Skeletal muscle tissue (tissue), 4 donors: Measurements from ENCODE around the gene CISD3. TPM values are rescaled to one million over a fixed set of nuclear protein-coding genes. Genes with fewer than 3 reads are reported as not detected.
A peak's percentile ranks its signal among the peaks of the same experiment; 100 is the strongest.
"Not testable (repeated sequence)": the region's sequence is repeated elsewhere in the genome, so short reads cannot be mapped to it uniquely, and the experiment has no call there.

ENCODE experiments used
- H3K27ac ChIP-seq: one replicate; pipeline ENCODE4 v1.7.0; 2013; ENCODE audit warnings: mild to moderate bottlenecking, low read depth, low read length, inconsistent platforms
- H3K27me3 ChIP-seq, 3 donors: one replicate each; pipeline ENCODE4 v1.7.0; 2013; ENCODE audit warnings: low read length in 3 of 3; ENCODE audit not compliant: control insufficient read depth in 3 of 3, insufficient read depth in 3 of 3
- H3K36me3 ChIP-seq, 3 donors: one replicate each; pipeline ENCODE4 v1.7.0; 2013; ENCODE audit warnings: low read length in 3 of 3; ENCODE audit not compliant: control insufficient read depth in 3 of 3, insufficient read depth in 3 of 3
- H3K4me1 ChIP-seq, 3 donors: one replicate each; pipeline ENCODE4 v1.7.0; 2013; ENCODE audit warnings: low read length in 3 of 3, mild to moderate bottlenecking in 3 of 3; ENCODE audit not compliant: control insufficient read depth in 3 of 3, insufficient read depth in 3 of 3
- H3K4me3 ChIP-seq, 3 donors: one replicate each; pipeline ENCODE4 v1.7.0; 2013; ENCODE audit warnings: low read length in 3 of 3
- H3K9ac ChIP-seq, 3 donors: one replicate each; pipeline ENCODE4 v1.7.0; 2013; ENCODE audit warnings: low read length in 3 of 3, mild to moderate bottlenecking in 3 of 3, moderate library complexity in 2 of 3, low read depth in 1 of 3
- H3K9me3 ChIP-seq, 3 donors: one replicate each; pipeline ENCODE4 v1.7.0; 2013; ENCODE audit warnings: low read length in 3 of 3; ENCODE audit not compliant: control insufficient read depth in 3 of 3
- total RNA-seq: library from RNA; depleted of rRNA; stranded (reverse); fragments of >200 nt; gene quantifications from one replicate; pipeline ENCODE4 v1.2.3, GENCODE V29; 2014
- donor health status: Osteomylitis.

Gene CISD3
- total RNA-seq, 1 donor from 2014 or later: 3.1 TPM

DNA sequence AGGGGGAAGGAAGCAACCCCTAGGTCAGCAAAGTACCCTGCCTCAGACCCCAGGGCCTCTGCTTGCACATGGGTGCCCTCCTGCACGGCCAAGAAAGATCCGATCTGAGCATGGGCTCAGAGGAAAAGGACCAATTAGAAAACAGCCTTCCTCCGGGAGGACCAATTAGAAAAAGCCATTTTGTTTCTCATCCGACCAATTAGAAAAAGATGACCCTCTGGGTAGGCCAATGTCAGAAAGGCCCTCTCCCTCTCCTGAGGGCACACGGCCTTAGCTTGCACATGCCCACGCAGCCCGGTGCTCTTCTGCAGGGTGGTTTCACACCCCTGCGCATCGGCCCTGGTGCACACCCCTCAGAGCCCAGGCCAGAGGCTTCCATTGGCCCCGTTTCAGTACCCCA is 5.1 kb upstream of the CISD3 start:
- peaks cover 0 to 16% (median 0%) of the 10 kb centered on the region in 3 donors for H3K4me1 ChIP-seq
- no peaks in the 10 kb centered on the region for H3K9me3 ChIP-seq
- no peak overlapping the region for H3K9ac ChIP-seq
- H3K4me3 ChIP-seq: no peak overlapping the region
- no peak overlapping the region for H3K27ac ChIP-seq
- no peaks in the 10 kb centered on the region for H3K27me3 ChIP-seq
- H3K36me3 ChIP-seq: peaks cover 29 to 33% (median 32%) of the 10 kb centered on the region in 3 donors

DNA sequence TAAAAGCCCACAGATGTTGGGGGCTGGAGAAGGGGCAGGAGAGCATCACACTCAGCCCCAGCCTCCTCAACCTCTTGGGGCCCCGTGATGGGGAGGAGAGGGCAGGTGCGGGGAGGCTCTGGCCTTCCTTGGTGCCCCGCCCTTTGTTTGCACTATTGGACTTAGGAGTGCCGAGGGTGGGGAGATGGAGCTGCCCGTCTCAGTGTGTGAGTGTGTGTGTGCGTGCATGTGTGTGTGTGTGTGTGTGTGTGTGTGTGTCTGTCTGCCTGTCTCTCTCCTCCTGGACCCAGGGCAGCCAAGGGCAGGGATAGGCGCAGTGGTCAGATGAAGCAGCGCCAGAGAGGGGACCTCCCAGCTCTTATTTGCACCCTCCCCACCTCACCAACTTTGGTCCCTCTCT is 4.0 kb upstream of the CISD3 start:
- H3K9me3 ChIP-seq, H3K4me3 ChIP-seq, H3K9ac ChIP-seq, H3K27ac ChIP-seq, H3K27me3 ChIP-seq: not testable (repeated sequence)
- Histone ChIP-seq H3K36me3 (peaks cover 19 to 24% (median 23%) of the 10 kb centered on the region in 3 donors), H3K4me1 (peaks cover 7 to 24% (median 8%) of the 10 kb centered on the region in 3 donors)

DNA sequence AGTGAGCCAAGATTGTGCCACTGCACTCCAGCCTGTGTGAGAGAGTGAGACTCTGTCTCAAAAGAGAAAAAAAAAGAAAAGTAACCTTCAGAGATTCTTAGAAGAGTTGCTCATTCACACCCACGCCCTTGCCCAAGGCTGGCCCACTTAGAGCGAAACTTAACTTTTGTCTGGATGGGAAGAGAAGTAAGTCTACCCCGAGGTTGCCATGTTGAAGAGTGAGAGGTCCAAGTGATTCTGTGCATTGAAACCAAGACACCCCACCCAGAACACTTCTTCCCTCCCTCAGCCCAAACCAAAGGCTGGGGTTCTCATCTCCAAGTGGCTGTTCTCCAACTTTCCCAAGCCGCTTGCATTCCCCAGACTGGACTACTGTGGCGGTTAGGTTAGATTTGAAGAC is 2.4 kb upstream of the CISD3 start:
- Histone ChIP-seq H3K4me3 (no peak overlapping the region), H3K36me3 (peaks cover 11 to 17% (median 17%) of the 10 kb centered on the region in 3 donors), H3K27ac (no peak overlapping the region), H3K4me1 (peaks cover 15 to 39% (median 22%) of the 10 kb centered on the region in 3 donors), H3K9ac (no peak overlapping the region), H3K27me3 (no peaks in the 10 kb centered on the region), H3K9me3 (no peaks in the 10 kb centered on the region)

DNA sequence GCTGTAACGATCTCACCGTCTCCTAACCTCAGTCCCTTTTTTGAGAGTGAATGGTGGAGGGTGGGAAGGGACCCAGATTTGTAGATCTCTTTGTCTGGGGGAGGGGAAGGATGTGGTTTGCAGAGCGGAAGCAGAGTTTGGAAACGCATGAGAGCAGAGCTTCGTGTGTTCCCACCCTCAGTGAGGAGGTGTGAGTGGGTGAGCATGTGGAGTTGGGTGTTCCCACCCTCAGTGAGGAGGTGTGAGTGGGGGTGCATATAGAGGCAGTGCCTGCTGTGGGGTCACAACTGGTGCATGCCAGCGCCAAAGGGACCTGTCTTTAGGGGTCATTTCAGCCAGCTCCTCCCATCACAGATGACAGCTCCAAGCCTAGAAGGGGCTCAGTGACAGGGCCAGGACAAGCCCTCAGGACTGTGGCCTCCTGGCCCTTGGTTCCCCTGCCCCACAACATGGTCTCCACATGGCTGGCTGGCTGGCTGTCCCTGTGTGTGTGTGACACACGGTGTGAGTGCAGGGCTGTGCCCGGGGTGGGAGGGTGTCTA is 1.8 kb upstream of the CISD3 start:
- H3K9ac ChIP-seq: no peak overlapping the region
- peaks cover 15 to 40% (median 22%) of the 10 kb centered on the region in 3 donors for H3K4me1 ChIP-seq
- no peaks in the 10 kb centered on the region for H3K27me3 ChIP-seq
- no peak overlapping the region for H3K4me3 ChIP-seq
- H3K9me3 ChIP-seq: no peaks in the 10 kb centered on the region
- peaks cover 9 to 19% (median 16%) of the 10 kb centered on the region in 3 donors for H3K36me3 ChIP-seq
- H3K27ac ChIP-seq: no peak overlapping the region

DNA sequence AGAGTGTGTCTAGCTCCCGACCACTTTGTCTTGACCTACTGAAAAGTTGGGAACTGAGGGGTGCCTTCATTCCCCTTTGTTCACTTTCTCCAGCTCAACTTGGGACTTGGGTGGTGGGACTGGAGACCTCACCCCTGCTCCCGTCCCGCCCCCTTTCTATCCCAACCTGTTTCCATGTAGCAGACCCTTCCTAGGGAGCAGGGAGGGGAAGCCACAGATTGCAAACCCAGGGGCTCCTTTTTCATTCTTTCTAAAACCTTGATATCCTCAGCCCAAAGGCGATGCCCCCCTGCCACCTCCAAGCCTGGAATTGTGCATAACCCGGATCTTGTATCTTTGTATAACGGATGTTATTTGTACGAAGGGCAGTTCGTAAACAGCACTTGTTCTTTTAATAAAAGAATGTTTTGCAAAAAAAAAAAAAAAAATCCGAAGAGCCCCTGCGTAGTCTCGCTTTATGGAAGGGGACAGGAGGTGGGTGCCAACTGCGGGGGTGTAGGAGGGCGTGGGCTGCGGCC is 714 bp upstream of the CISD3 start:
- peaks cover 15 to 40% (median 23%) of the 10 kb centered on the region in 3 donors for H3K4me1 ChIP-seq
- peak overlapping the region; percentile 56 for H3K27ac ChIP-seq
- H3K36me3 ChIP-seq: peaks cover 19 to 24% (median 23%) of the 10 kb centered on the region in 3 donors
- peak overlapping the region; percentile 70 to 87 (median 76) for H3K9ac ChIP-seq
- no peaks in the 10 kb centered on the region for H3K9me3 ChIP-seq
- peak overlapping the region; percentile 63 to 77 (median 75) for H3K4me3 ChIP-seq
- H3K27me3 ChIP-seq: no peaks in the 10 kb centered on the region

DNA sequence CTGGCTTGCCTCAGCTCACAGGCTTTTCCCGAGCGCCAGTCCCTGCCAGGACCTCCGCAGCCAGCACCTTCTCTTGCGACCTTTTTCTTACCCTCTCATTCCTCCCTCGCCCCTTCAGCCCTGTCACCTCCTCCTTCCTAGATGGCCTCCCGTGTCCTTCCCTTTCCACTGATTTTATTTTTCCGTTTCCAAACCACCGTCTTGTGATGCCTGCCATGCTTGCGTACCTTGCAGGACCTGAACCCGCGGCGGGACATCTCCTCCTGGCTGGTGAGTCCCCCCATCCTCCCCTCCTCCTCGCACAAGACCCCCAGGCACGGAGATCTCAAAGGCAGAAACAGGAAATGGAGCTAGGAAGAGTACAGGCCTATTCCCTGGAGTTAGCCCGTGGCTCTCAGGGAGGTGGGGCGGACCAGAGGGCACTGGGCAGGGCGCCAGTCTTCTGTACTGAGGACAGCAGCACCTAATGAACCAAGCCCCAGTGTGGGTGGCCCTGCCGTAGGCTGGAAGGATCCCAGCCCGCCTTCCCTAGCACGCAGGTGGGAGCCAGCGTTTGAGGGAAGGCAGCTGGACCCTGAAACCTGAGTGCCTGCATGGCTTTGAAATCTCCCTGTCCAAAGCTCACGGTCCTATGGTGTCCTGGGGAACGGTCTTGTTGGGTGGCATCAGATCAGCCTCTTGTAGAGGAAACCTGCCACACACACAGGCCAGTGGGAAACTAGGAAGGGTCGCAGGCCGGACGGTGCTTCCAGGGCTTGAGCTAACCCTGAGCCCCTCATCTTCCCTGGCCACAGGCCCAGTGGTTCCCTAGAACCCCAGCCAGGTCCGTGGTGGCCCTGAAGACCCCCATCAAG is 612 bp downstream of the CISD3 start:
- peaks cover 22 to 47% (median 31%) of the 10 kb centered on the region in 3 donors for H3K4me1 ChIP-seq
- no peaks in the 10 kb centered on the region for H3K27me3 ChIP-seq
- peak overlapping the region; percentile 84 to 93 (median 89) for H3K4me3 ChIP-seq
- peaks cover 13 to 20% (median 19%) of the 10 kb centered on the region in 3 donors for H3K36me3 ChIP-seq
- peak overlapping the region; percentile 68 for H3K27ac ChIP-seq
- H3K9me3 ChIP-seq: no peaks in the 10 kb centered on the region
- peak overlapping the region; percentile 80 to 89 (median 88) for H3K9ac ChIP-seq

DNA sequence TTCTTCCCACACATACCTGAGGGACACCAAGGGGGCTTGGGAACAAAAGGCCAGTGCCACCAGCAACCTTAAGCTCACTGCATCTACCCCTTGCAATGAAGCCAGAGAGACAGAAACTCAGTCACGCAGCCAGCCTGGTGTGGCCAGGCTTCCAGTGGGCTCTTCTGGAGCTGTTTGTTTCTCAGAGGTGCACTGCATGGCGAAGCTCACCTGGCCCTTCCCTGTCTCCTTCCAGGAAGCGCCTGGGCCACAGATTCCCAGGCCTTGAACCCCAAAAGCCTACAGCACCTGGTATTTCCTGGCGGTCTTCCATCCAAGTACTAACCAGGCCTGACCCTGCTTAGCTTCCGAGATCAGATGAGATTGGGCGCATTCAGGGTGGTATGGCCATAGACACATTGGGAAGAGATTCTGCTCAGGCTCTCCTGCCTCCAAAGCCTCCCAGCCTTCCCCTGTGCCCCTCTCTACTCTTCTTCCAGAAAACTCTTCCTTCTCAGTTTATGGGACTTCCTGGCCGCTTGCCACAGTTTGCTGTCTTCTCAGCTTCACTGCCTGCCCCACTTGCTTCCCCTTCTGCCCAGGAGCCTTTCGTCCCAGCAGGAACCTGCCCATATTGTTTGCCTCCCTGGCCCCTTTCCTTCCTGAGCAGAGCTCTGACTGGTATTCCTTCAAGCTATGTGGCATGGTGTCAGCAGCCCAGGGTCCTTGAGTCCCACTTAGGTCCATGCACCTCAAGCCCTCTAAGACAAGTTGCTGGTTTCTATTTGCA is 1.6 kb downstream of the CISD3 start:
- peaks cover 24 to 51% (median 35%) of the 10 kb centered on the region in 3 donors for H3K4me1 ChIP-seq
- no peaks in the 10 kb centered on the region for H3K27me3 ChIP-seq
- peak overlapping the region; percentile 84 to 93 (median 89) for H3K4me3 ChIP-seq
- H3K27ac ChIP-seq: peak overlapping the region; percentile 68
- H3K36me3 ChIP-seq: peaks cover 13 to 21% (median 20%) of the 10 kb centered on the region in 3 donors
- no peaks in the 10 kb centered on the region for H3K9me3 ChIP-seq
- H3K9ac ChIP-seq: peak overlapping the region in 1 of 3 donors; percentile 88

DNA sequence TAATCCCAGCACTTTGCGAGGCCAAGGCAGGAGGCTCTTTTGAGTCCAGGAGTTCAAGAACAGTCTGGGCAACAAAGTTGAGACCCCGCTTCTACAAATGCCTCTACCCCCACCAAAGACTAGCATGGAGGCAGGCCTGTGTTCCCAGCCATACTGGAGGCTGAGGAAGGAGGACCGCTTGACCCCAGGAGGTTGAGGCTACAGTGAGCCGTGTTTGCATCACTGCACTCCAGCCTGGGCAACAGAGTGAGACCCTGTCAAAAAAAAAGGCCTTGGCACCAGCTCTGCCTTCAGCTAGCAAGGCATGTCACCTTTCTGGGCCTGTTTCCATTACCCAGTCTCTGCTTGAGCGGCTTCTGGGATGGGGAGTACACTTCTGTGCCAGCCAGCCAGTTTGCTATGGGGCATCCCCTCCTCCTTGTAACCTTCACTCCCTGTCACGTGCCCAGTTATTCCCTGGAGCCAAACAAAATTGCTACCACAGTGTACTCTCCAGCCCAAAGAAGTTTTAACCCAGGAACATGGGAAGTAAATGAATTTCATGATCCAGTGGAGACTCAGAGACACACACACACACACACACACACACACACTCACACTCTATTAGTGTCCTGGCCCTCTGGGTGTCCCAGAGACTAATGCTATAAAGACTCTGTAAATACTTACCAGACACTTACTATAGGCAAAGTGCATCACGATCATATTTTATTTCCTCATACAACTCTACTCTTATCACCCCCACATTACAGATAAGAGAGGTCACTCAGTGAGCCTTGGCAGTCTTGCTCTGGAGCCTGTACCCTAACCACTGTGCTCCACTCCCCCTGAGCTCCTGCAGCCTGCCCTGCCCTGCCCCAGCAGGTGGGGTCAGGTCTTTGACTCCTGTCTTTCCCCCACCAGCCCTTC is 2.5 kb downstream of the CISD3 start:
- peak overlapping the region in 1 of 3 donors; percentile 8 for H3K9ac ChIP-seq
- H3K36me3 ChIP-seq: peaks cover 13 to 22% (median 21%) of the 10 kb centered on the region in 3 donors
- H3K9me3 ChIP-seq: no peaks in the 10 kb centered on the region
- H3K4me3 ChIP-seq: no peak overlapping the region
- no peaks in the 10 kb centered on the region for H3K27me3 ChIP-seq
- H3K27ac ChIP-seq: no peak overlapping the region
- peaks cover 24 to 51% (median 35%) of the 10 kb centered on the region in 3 donors for H3K4me1 ChIP-seq
